AG04449 (cell line): ENCODE results near the gene KIAA1755.

Source experiments
- CTCF ChIA-PET: fragments of 350-600 bp; formaldehyde crosslinking; extraction: SDS; loops from one replicate; lab custom pipeline; 2021; ENCODE audit warnings: antibody characterized with exemption; lab: Yijun Ruan, JAX
- POLR2A ChIA-PET: fragments of 400-600, 350-600 bp; formaldehyde crosslinking; extraction: SDS; loops from one replicate; lab custom pipeline; 2020; ENCODE audit warnings: antibody characterized with exemption, inconsistent platforms; lab: Yijun Ruan, JAX
- DNase-seq: peaks from one replicate; pipeline ENCODE4 v3.0.0-alpha.2; 2010; ENCODE audit warnings: low read depth, low spot score
- H3K4me3 ChIP-seq: 2 replicates; pipeline ENCODE4 v1.5.1; 2011; ENCODE audit warnings: low read depth, mild to moderate bottlenecking, control low read depth, low read length
- TF ChIP-seq, protein P1 (sequence below): IDR thresholded peaks from one replicate; pipeline ENCODE4 v1.5.1; 2011; ENCODE audit warnings: mild to moderate bottlenecking, moderate library complexity, low read length, control low read depth, inconsistent platforms; ENCODE audit not compliant: insufficient read depth; ENCODE audit errors: missing control alignments

The KIAA1755 gene

GRCh38 chr20:38175304-38176180 lies 85.0 kb downstream of the KIAA1755 start:
- TF ChIP-seq, protein P1, sequence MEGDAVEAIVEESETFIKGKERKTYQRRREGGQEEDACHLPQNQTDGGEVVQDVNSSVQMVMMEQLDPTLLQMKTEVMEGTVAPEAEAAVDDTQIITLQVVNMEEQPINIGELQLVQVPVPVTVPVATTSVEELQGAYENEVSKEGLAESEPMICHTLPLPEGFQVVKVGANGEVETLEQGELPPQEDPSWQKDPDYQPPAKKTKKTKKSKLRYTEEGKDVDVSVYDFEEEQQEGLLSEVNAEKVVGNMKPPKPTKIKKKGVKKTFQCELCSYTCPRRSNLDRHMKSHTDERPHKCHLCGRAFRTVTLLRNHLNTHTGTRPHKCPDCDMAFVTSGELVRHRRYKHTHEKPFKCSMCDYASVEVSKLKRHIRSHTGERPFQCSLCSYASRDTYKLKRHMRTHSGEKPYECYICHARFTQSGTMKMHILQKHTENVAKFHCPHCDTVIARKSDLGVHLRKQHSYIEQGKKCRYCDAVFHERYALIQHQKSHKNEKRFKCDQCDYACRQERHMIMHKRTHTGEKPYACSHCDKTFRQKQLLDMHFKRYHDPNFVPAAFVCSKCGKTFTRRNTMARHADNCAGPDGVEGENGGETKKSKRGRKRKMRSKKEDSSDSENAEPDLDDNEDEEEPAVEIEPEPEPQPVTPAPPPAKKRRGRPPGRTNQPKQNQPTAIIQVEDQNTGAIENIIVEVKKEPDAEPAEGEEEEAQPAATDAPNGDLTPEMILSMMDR = no peak
- H3K4me3 ChIP-seq = no peak overlapping the region
- no peak for DNase-seq
- CTCF ChIA-PET = interaction anchor here (1.4 to 11.1 kb wide), 5 partner anchors 9 to 117 kb away, joined by 5 to 140 read pairs (median 7); no protein-coding TSS in a partner anchor
- POLR2A ChIA-PET = no interaction called here

DNA sequence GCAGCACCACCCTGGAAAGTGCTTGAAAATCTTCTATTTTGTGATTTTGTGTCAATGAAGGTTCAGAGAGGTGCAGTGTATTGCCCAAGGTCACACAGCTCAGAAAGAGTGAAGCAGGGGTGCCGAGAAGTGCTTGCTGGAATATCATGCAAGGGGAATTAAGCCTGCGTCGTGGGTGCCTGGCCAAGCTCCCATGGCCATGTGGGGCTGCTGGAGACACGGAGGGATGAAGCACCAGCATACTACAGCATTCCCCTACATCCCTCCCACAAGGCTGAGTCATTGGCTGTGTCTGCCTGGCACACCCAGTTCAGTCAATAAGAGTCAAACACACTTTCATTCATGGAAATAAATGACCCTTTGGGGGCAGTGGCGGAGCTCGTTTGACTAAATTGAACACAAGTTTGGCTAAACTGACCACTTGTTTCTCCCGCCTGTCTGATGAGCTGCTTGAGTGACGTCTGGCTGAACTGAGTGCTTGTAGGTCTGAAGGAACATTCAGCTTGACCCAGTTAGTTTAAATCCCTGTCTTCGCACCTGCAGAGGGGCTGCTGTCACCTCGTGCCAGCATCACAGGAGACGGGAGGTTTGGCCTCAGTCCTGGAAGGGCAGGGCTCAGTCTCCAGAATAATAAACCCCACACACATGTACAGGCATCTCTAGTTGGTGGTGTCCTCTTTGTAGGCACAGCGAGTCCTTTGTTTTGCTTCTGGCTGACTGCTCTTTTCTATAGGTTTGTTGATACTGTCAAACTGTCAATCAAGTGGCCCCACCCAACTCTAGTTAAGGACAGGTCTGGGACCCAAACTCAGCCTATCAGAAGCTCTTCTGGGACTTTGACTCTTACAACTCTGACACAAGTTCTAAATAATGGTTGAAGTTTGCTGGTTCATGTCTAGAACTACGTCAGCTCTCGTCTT lies 87.0 kb downstream of the KIAA1755 start:
- ChIA-PET CTCF (interaction anchor here (0.6 to 11.1 kb wide), 9 partner anchors 9 to 118 kb away, joined by 3 to 140 read pairs (median 3); no protein-coding TSS in a partner anchor), POLR2A (interaction anchor here (0.9 to 1.1 kb wide), 3 partner anchors 28 to 100 kb away, joined by 3 to 5 read pairs (median 3); no protein-coding TSS in a partner anchor)
- DNase-seq = peak; percentile 59
- H3K4me3 ChIP-seq = no peak overlapping the region
- TF ChIP-seq, protein P1 = no peak

- no peak for DNase-seq
- no peak overlapping the region for H3K4me3 ChIP-seq
- ChIA-PET CTCF (interaction anchor here (0.8 to 11.1 kb wide), 6 partner anchors 8 to 115 kb away, joined by 3 to 140 read pairs (median 6); no protein-coding TSS in a partner anchor), POLR2A (no interaction called here)
- TF ChIP-seq, protein P1 = peak; percentile 23
Observed at GRCh38 chr20:38172408-38172807, 88.1 kb downstream of the KIAA1755 start.

DNA sequence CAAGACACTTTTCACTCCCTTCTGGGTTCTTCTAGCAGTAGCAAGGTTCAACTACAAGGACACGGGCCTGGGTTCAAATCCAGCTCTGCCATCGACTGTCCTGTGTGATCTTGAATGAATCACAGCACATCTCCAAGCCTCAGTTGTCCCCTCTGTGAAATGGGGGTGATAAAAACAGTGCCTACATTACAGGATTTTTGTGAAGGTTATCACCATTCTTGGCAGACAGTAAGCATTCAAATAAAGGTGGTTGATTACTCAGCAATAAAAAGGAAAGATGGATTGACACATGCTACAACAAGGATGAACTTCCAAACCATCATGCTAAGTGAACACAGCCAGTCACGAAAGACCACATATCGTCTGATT lies 88.9 kb downstream of the KIAA1755 start:
- CTCF ChIA-PET = interaction anchor here (0.9 to 11.1 kb wide), 5 partner anchors 27 to 114 kb away, joined by 3 to 140 read pairs (median 9); no protein-coding TSS in a partner anchor
- TF ChIP-seq, protein P1 = no peak

DNA sequence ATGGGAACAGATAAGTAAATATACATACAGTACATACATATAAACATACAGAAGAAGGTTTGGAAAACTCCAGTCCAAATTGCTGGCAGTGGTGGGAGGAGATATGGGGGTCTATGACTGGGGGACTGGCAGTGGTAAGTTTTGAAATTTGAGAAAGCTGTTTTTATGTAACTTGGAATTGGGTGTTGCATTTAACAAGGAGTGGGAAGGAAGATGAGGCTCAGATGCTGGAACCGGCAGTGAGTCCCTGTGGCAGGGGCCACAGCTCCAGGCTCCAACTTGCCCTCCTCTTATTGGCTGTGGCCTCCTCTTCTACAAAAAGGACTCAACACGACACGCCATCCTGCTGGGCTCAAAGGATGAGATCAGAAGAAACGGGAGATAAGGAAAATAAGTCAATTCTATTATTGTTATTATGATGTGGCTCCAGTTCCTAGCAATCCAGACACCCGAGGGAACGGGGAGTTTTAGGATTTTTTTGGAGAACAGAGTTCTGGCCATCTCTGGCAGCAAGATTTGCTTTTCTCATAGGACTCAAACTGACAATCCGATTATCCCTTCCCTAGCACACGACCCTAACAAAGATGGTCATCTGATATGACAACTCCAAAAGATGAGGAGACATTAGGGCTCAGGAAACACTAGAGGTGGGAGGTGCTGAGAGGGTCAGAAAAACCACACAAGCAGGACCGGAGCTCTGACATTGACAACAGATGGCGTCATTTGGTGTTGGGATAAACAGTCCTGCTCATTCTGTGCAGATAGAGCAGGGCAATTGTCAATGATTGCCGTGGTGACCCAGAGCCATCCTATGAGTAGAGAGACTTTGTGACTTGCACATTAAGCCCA lies 89.5 kb downstream of the KIAA1755 start:
- DNase-seq = no peak
- TF ChIP-seq, protein P1 = no peak
- POLR2A ChIA-PET = interaction anchor here (0.5 kb wide), 1 partner anchor 623 kb away, joined by 3 read pairs; no protein-coding TSS in a partner anchor
- H3K4me3 ChIP-seq = no peak overlapping the region
- CTCF ChIA-PET = interaction anchor here (0.7 to 11.1 kb wide), 5 partner anchors 9 to 97 kb away, joined by 3 to 140 read pairs (median 3); no protein-coding TSS in a partner anchor

More for the DNA sequence above, 88.9 kb downstream of the KIAA1755 start:
- DNase-seq = no peak
- H3K4me3 ChIP-seq = no peak overlapping the region
- POLR2A ChIA-PET = interaction anchor here (0.5 kb wide), 1 partner anchor 624 kb away, joined by 3 read pairs; no protein-coding TSS in a partner anchor
